ENCODE data around the gene GMPPA.

GMPPA gene

GRCh38 chr2:219522111-219523030, 23.7 kb downstream of the GMPPA start:
- peak; percentile 87 for DNase-seq (ENCODE audit: low spot score)

- DNase-seq (ENCODE audit: low spot score): no peak
Measured at GRCh38 chr2:219523031-219523671, 24.5 kb downstream of the GMPPA start.

- no peak for DNase-seq (ENCODE audit: low spot score)
Measured at GRCh38 chr2:219524817-219525216, 26.1 kb downstream of the GMPPA start.

- peak; percentile 82 for DNase-seq (ENCODE audit: low spot score)
Measured at GRCh38 chr2:219525533-219526232, 27.0 kb downstream of the GMPPA start.

- no peak for DNase-seq (ENCODE audit: low spot score)
Measured at GRCh38 chr2:219526320-219527075, 27.8 kb downstream of the GMPPA start.

- DNase-seq (ENCODE audit: low spot score): no peak
Measured at GRCh38 chr2:219527076-219527394, 28.3 kb downstream of the GMPPA start.

- DNase-seq (ENCODE audit: low spot score): no peak
Measured at GRCh38 chr2:219527472-219527871, 28.8 kb downstream of the GMPPA start.

GRCh38 chr2:219530048-219530963, 31.6 kb downstream of the GMPPA start:
- DNase-seq (ENCODE audit: low spot score): peak; percentile 96

- no peak for DNase-seq (ENCODE audit: low spot score)
Measured at GRCh38 chr2:219531639-219532377, 33.1 kb downstream of the GMPPA start.

- DNase-seq (ENCODE audit: low spot score): no peak
Measured at GRCh38 chr2:219532378-219532649, 33.6 kb downstream of the GMPPA start.

- DNase-seq (ENCODE audit: low spot score): no peak
Measured at GRCh38 chr2:219533930-219534661, 35.4 kb downstream of the GMPPA start.

- DNase-seq (ENCODE audit: low spot score): no peak
Measured at GRCh38 chr2:219536425-219536824, 37.7 kb downstream of the GMPPA start.

- DNase-seq (ENCODE audit: low spot score): no peak
Measured at GRCh38 chr2:219536967-219537366, 38.3 kb downstream of the GMPPA start.

- no peak for DNase-seq (ENCODE audit: low spot score)
Measured at GRCh38 chr2:219537657-219538488, 39.2 kb downstream of the GMPPA start.

- DNase-seq (ENCODE audit: low spot score): no peak
Measured at GRCh38 chr2:219538504-219538951, 39.8 kb downstream of the GMPPA start.

- no peak for DNase-seq (ENCODE audit: low spot score)
Measured at GRCh38 chr2:219538956-219539788, 40.5 kb downstream of the GMPPA start.

- DNase-seq (ENCODE audit: low spot score): no peak
Measured at GRCh38 chr2:219539926-219540678, 41.4 kb downstream of the GMPPA start.

All from ecto neural progenitor cell (in vitro differentiated cells).